ENCODE measurements around the gene NOX3.
"Not testable (repeated sequence)": the region's sequence is repeated elsewhere in the genome, so short reads cannot be mapped to it uniquely, and the experiment has no call there.

The NOX3 gene, protein sequence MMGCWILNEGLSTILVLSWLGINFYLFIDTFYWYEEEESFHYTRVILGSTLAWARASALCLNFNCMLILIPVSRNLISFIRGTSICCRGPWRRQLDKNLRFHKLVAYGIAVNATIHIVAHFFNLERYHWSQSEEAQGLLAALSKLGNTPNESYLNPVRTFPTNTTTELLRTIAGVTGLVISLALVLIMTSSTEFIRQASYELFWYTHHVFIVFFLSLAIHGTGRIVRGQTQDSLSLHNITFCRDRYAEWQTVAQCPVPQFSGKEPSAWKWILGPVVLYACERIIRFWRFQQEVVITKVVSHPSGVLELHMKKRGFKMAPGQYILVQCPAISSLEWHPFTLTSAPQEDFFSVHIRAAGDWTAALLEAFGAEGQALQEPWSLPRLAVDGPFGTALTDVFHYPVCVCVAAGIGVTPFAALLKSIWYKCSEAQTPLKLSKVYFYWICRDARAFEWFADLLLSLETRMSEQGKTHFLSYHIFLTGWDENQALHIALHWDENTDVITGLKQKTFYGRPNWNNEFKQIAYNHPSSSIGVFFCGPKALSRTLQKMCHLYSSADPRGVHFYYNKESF

GRCh38 chr6:155455766-155456165, at the start of gene NOX3:
NOX3 (minus strand) TSS chr6:155455839; CDS start chr6:155455800, 39 bp downstream.
- no peak for DNase-seq

DNA sequence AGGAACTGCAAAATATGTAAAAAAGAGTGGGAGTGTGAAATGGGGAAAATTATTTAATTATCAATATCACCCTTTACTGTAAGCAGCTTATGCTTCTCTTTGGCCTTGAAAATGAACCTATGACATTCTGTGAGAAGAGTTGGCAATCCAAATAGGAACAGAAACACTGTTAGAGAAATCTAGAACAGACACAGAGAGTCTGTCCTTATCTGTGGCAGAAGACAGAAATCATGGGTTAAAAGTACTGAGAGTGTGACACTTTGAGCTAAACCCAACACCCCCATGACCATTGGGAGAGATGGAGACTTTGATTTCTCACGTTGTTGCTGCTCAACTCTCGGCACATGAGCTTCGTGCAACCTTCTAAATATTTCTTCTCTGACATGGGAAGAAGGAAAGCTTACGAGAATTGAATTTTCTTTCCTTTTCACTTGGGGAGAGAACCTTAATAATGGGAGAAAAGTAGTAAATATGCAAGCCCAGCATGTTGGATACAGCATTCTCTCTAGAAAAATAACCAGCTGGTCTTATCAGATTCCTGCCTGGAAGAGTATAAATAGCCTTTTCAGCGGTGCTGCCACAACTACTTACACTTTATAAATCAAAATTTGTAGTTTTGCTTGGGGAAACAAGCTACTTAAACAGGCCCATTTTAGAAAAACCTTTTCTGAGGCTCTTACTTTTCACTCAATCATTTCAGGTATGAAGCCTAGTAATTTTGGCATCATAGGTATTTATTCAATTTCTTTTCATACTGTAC, 49.4 kb upstream of the NOX3 start:
- DNase-seq, result no peak

DNA sequence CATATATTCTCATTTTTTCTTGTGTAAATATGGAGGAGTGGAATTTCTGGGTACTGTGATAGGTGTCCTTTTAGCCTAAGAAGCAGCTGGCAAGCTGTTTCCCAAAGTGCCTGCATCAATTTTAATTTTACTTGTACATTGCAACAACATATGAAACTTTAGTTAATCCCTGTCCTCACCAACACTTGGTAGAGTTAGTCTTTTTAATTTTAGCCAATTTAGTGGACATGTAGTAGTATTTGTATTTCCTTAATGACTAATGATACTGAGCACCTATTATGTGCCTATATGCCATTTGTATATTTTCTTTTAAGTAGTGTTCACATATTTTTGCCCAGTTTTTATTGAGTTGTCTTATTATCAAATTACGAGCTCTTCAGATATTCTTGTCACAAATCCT, 46.8 kb upstream of the NOX3 start:
- DNase-seq, result no peak

- no peak for DNase-seq
Observed at GRCh38 chr6:155499574-155499973, 43.9 kb upstream of the NOX3 start.

DNA sequence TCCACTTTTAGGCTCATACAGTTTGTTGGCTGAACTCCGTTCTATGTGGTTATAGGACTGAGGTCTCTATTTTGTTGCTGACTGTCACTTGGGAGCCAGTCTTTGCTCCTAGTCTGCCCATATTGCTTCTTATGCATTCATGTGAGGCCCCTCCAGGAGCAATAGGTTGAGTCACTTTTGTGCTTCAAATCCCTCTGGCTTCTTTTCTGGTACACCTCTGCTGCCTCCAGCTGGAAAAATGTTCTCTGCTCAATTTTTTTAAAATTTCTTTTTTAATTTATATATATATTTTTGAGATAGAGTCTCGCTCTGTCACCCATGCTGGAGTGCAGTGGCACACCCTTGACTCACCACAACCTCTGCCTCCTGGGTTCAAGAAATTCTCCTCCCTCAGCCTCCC, 42.7 kb upstream of the NOX3 start:
- no peak for DNase-seq

DNA sequence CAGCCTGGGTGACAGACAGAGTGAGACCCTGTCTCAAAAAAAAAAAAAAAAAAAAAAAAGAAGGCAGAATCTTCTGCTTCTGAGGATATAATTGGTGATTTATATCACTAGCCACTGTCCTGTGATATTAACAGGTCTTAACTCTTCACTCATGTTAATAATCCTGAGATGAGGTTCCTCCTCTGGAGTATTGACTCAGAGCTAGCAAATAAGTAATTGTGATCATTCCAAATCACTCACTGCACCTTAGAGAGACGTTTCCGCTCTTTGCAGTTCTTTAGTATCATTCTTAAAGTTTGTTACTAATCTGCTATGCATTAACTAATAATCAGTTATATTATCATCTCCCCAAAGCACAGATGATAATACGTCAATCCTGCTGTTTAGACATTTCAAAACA, 41.6 kb upstream of the NOX3 start:
- no peak for DNase-seq

GRCh38 chr6:155495011-155495768, 39.6 kb upstream of the NOX3 start:
- peak in 1 of 2 experiments; percentile 21 for DNase-seq

GRCh38 chr6:155493694-155494143, 38.1 kb upstream of the NOX3 start:
- peak in 1 of 2 experiments; percentile 5 for DNase-seq

DNA sequence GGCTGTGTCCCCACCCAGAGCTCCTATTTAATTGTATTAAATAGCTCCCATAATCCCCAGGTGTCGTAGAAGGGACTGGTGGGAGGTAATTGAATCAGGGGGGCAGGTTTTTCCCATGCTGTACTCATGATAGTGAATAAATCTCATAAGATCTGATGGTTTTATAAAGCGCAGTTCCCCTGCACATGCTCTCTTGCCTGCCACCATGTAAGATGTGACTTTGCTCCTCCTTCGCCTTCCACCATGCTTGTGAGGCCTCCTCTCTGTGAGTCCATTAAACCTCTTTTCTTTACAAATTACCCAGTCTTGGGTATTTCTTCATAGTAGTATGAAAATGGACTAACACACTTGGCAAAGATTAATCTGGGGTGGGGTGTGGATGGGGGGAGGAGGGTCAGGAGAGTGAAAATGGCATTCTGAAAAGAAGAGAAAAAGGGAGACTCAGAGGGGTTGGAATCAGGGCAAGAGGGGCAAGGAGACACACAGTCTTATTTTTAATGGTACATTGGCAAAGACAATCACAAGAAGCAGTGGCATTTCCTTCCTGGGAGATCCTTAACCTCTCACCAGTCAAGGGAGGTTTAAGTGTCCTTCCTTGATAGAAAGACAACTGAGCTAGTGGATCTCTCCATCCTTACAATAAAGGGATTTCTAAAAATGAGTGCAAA, 37.5 kb upstream of the NOX3 start:
- DNase-seq, result no peak

DNA sequence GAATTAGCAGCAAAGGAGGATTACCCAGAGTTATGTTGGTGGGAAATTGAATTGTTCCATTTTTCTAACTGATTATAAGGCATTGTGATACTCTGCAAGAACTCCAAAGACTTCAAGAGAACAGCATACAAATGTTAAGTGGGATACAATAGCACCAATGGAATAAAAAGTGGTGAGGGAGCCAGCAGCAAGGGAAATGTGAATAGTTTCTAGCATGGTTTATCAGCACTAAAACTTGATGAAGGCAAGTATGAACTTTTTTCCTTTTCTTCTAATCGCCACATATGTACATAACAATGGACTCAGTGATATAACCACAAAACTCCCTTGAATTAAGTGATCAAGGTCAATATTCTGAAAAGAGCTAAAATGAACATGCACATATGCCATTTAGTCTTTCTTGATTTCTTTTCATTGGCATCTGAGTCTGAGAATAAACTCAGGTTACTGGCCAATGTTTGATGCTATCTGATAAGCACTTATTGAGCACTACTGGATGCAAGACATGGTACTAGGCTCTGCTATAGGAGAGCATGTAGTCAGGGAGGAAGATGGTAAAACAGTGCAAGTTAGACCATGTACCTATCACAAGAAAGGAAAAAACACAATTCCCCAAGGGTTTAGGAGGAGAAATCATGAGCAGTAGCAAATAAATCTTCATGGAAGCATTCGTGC, 36.6 kb upstream of the NOX3 start:
- no peak for DNase-seq

GRCh38 chr6:155491421-155491820, 35.8 kb upstream of the NOX3 start:
- DNase-seq, result no peak

DNA sequence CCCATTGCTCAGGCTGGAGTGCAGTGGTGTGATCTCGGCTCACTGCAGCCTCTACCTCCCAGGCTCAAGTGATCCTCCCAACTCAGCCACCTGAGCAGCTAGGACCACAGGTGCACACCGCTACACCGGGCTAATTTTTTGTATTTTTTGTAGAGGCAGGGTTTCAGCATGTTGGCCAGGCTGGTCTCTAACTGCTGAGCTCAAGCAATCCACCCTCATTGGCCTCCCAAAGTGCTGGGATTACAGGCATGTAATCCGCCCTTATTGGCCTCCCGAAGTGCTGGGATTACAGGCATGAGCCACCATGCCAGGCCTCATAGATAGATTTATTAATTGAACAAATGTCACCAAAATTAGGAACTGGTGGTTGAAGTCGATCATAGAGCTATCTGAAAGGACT, 32.6 kb upstream of the NOX3 start:
- not testable (repeated sequence) for DNase-seq

GRCh38 chr6:155487371-155488130, 31.9 kb upstream of the NOX3 start:
- DNase-seq, result no peak

- no peak for DNase-seq
Observed at GRCh38 chr6:155486721-155487294, 31.2 kb upstream of the NOX3 start.

GRCh38 chr6:155485756-155486155, 30.1 kb upstream of the NOX3 start:
- DNase-seq, result no peak

DNA sequence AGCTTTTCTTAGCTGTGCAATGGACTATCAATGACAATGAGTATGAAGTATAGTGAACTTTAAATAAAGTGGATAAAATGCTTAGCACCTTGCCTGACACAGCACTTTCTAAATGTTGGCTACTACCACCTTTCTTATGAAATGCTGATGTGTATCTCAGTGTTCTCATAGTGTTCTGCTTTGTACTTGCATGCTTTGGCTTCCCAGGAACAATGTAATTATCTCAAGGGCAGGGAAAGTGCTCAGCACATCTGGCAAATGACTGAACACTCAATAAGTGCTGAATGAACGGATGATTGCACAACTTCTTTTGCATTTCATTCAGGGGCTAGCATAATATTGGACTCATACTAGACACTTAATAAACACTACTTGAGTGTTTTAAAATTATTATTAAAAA, 28.2 kb upstream of the NOX3 start:
- DNase-seq, result no peak

DNA sequence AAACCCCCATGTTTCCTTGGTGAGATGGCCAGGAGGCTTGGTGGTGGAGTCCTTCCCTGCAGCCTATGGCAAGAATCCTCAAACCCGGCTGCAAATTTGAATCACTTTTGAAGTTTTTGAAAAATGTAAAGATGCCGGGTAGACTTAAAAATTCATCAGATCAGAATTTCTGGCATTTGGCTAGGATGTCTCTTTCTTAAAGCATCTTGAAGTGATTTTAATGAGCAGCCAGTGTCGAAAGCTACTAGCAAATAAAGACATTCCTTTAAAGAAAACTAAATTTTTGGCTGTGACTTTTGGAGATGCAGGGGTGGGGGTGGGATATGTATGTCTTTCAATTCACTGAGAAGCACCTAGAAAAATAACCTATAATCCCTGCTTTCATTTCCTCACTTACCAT, 25.6 kb upstream of the NOX3 start:
- DNase-seq, result no peak

GRCh38 chr6:155473741-155474140, 18.1 kb upstream of the NOX3 start:
- no peak for DNase-seq

GRCh38 chr6:155472886-155473285, 17.2 kb upstream of the NOX3 start:
- no peak for DNase-seq

GRCh38 chr6:155470979-155471616, 15.5 kb upstream of the NOX3 start:
- DNase-seq, result not testable (repeated sequence)
